Measurements from ENCODE around the gene NOL4L. TPM values are rescaled to one million over a fixed set of nuclear protein-coding genes. Genes with fewer than 3 reads are reported as not detected.

The NOL4L gene
- total and polyA plus RNA-seq, 2 donors (not counting 3 experiments of a cell fraction or from before 2014, with no cell fraction given), result 55.2 to 79.6 TPM

- Histone ChIP-seq H3K9me1 (replicated peaks; ENCODE audit: control insufficient read depth, extremely low read depth, insufficient read depth, low read length) (no peaks in the 10 kb centered on the region), H3K36me3 (ENCODE audit: control insufficient read depth in 2 of 2, extremely low read depth in 1 of 2, insufficient read depth in 2 of 2, low read length in 2 of 2) (peaks cover 2% of the 10 kb centered on the region in 2 experiments), H3K79me2 (ENCODE audit: control insufficient read depth, insufficient read depth, low read length) (peaks cover 74% of the 10 kb centered on the region), H3K27ac (ENCODE audit: insufficient read depth, low read depth, low read length) (no peak overlapping the region), H4K20me1 (replicated peaks; ENCODE audit: control insufficient read depth, extremely low read depth, insufficient read depth, low read length) (peaks cover 6% of the 10 kb centered on the region), H3K4me2 (ENCODE audit: insufficient read depth, low read length) (no peak overlapping the region), H3K9me3 (replicated peaks; ENCODE audit: control insufficient read depth, insufficient read depth, low read length) (no peaks in the 10 kb centered on the region), H2AFZ (ENCODE audit: low read depth, low read length) (no peak overlapping the region), H3K9ac (replicated peaks; ENCODE audit: extremely low read depth, insufficient read depth, low read length) (no peak overlapping the region), H3K4me3 (replicated peaks in 1 of 3; ENCODE audit: insufficient read depth in 1 of 3, low read depth in 1 of 3, low read length in 3 of 3) (no peak overlapping the region), H3K27me3 (ENCODE audit: control insufficient read depth in 2 of 2, insufficient read depth in 2 of 2, low read length in 2 of 2) (no peaks in the 10 kb centered on the region), H3K4me1 (ENCODE audit: control insufficient read depth, extremely low read depth, insufficient read depth, low read length) (no peaks in the 10 kb centered on the region)
- ChIA-PET CTCF (no interaction called here), POLR2A (no interaction called here)
- no TSS peak for BruUV-seq (replicated peaks)
- FAIRE-seq (no peak), DNase-seq (ENCODE audit: low read depth, low spot score) (no peak)
- TF ChIP-seq, protein P1, sequence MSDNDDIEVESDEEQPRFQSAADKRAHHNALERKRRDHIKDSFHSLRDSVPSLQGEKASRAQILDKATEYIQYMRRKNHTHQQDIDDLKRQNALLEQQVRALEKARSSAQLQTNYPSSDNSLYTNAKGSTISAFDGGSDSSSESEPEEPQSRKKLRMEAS (IDR thresholded peaks at IDR 0.05; ENCODE audit: insufficient read depth, insufficient read length), result no peak
- TF ChIP-seq GATA2 (IDR thresholded peaks at IDR 0.05; ENCODE audit: insufficient read depth, insufficient read length, low read depth, low read length) (no peak), POLR2AphosphoS5 (IDR thresholded peaks at IDR 0.05; ENCODE audit: insufficient read depth, low read depth, low read length) (no peak), FOS (IDR thresholded peaks at IDR 0.05; ENCODE audit: borderline replicate concordance, insufficient read depth, low read length) (no peak), JUN (IDR thresholded peaks at IDR 0.05; ENCODE audit: borderline replicate concordance, insufficient read depth, insufficient read length, low read depth) (no peak), EZH2 (IDR thresholded peaks at IDR 0.05; ENCODE audit: borderline replicate concordance, low read depth, low read length, severe bottlenecking) (no peak), MYC (IDR thresholded peaks at IDR 0.05; ENCODE audit: low read depth, low read length) (no peak), POLR2A (IDR thresholded peaks at IDR 0.05; ENCODE audit: low read depth, low read length) (no peak)
- TF ChIP-seq, protein P2, sequence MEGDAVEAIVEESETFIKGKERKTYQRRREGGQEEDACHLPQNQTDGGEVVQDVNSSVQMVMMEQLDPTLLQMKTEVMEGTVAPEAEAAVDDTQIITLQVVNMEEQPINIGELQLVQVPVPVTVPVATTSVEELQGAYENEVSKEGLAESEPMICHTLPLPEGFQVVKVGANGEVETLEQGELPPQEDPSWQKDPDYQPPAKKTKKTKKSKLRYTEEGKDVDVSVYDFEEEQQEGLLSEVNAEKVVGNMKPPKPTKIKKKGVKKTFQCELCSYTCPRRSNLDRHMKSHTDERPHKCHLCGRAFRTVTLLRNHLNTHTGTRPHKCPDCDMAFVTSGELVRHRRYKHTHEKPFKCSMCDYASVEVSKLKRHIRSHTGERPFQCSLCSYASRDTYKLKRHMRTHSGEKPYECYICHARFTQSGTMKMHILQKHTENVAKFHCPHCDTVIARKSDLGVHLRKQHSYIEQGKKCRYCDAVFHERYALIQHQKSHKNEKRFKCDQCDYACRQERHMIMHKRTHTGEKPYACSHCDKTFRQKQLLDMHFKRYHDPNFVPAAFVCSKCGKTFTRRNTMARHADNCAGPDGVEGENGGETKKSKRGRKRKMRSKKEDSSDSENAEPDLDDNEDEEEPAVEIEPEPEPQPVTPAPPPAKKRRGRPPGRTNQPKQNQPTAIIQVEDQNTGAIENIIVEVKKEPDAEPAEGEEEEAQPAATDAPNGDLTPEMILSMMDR (IDR thresholded peaks at IDR 0.05; ENCODE audit: extremely low read depth in 1 of 2, insufficient read depth in 1 of 2, low read depth in 1 of 2, low read length in 2 of 2), result no peak
- intact Hi-C loops (cut with micrococcal nuclease), result no loop called here
- dilution Hi-C loops (cut with MboI; ENCODE audit: extremely low pct_ligation_motif_present, low sequenced_read_pairs), result no loop called here
Observed at GRCh38 chr20:32406701-32407100, 178.4 kb downstream of the NOL4L start.

Data from endothelial cell of umbilical vein (primary cell).